Thymus (tissue), 11 donors: Measurements from ENCODE around the gene FAM193A. TPM values are rescaled to one million over a fixed set of nuclear protein-coding genes. Genes with fewer than 3 reads are reported as not detected.
A peak's percentile ranks its signal among the peaks of the same experiment; 100 is the strongest.
"Not testable (repeated sequence)": the region's sequence is repeated elsewhere in the genome, so short reads cannot be mapped to it uniquely, and the experiment has no call there.

Experiments
- DNase-seq, 9 donors: peaks; one replicate each; pipeline ENCODE4 v3.0.0-alpha.2; 2013; ENCODE audit warnings: low spot score in 9 of 9, low read depth in 6 of 9, missing footprints in 1 of 9
- H3K27ac ChIP-seq, 2 donors: one replicate each; pipeline ENCODE4 v1.5.1; 2013; ENCODE audit warnings: control low read depth in 1 of 2, low read depth in 1 of 2, low read length in 1 of 2, mild to moderate bottlenecking in 1 of 2, moderate library complexity in 1 of 2
- H3K27me3 ChIP-seq, 2 donors: one replicate each; pipeline ENCODE4 v1.5.1; 2013; ENCODE audit warnings: low read length in 1 of 2; ENCODE audit not compliant: control insufficient read depth in 2 of 2, insufficient read depth in 1 of 2
- H3K36me3 ChIP-seq, 2 donors: one replicate each; pipeline ENCODE4 v1.5.1; 2013; ENCODE audit warnings: low read length in 1 of 2, mild to moderate bottlenecking in 1 of 2, moderate library complexity in 1 of 2; ENCODE audit not compliant: control insufficient read depth in 2 of 2, insufficient read depth in 2 of 2
- H3K4me1 ChIP-seq, 2 donors: one replicate each; pipeline ENCODE4 v1.5.1; 2013; ENCODE audit warnings: low read length in 2 of 2; ENCODE audit not compliant: control insufficient read depth in 2 of 2, insufficient read depth in 2 of 2
- H3K4me3 ChIP-seq, 2 donors: one replicate each; pipeline ENCODE4 v1.5.1; 2013; ENCODE audit warnings: low read length in 2 of 2, control low read depth in 1 of 2, mild to moderate bottlenecking in 1 of 2
- H3K9me3 ChIP-seq, 2 donors: one replicate each; pipeline ENCODE4 v1.5.1; 2013; ENCODE audit warnings: low read length in 1 of 2, mild to moderate bottlenecking in 1 of 2; ENCODE audit not compliant: control insufficient read depth in 2 of 2, insufficient read depth in 1 of 2
- WGBS: extraction: QIAGEN DNeasy Blood & Tissue Kit; methylation state at CpG from one replicate; pipeline ENCODE4 v1.1.7; 2013; 5-methylcytosine and 5-hydroxymethylcytosine counted together
- polyA plus RNA-seq: library from polyadenylated mRNA; stranded (reverse); fragments of 200-250 nt; gene quantifications from one replicate; pipeline ENCODE4 v1.2.3, GENCODE V29; 2013
- total RNA-seq: library from RNA; stranded (reverse); fragments of 120-200 nt; gene quantifications from one replicate; pipeline ENCODE4 v1.2.4, GENCODE V29; 2013
- donor health status: healthy.

Gene FAM193A
- total and polyA plus RNA-seq, 2 donors: 9.0 to 13.8 TPM

GRCh38 chr4:2755821-2756690, 219.6 kb downstream of the FAM193A start, which contains the start of gene TNIP2:
Gene TNIP2 (minus strand): TSS chr4:2756336. CDS start chr4:2756289, 47 bp downstream.
- Histone ChIP-seq H3K27me3 (peaks cover 2 to 4% of the 10 kb centered on the region in 2 donors), H3K4me3 (peak within 1 kb of the TSS; percentile 60 to 98), H3K27ac (peak within 1 kb of the TSS in 1 of 2 donors; percentile 82), H3K4me1 (peaks cover 8 to 13% of the 10 kb centered on the region in 2 donors), H3K9me3 (no peaks in the 10 kb centered on the region), H3K36me3 (peaks cover 0 to 6% of the 10 kb centered on the region in 2 donors)
- under 1% methylated on average over 91 of the region's 96 CpGs for WGBS
- peak in 8 of 9 donors; percentile 16 to 71 (median 41) for DNase-seq

GRCh38 chr4:2756691-2757350, 220.4 kb downstream of the FAM193A start:
- DNase-seq: peak in 1 of 9 donors; percentile 28
- Histone ChIP-seq H3K9me3 (no peaks in the 10 kb centered on the region), H3K4me3 (peak overlapping the region; percentile 39 to 98), H3K36me3 (peaks cover 0 to 6% of the 10 kb centered on the region in 2 donors), H3K4me1 (peaks cover 8 to 13% of the 10 kb centered on the region in 2 donors), H3K27me3 (peaks cover 2 to 4% of the 10 kb centered on the region in 2 donors), H3K27ac (peak overlapping the region in 1 of 2 donors; percentile 74)
- 75% methylated on average over 25 of the region's 25 CpGs for WGBS

GRCh38 chr4:2757426-2757825, 221.0 kb downstream of the FAM193A start:
- Histone ChIP-seq H3K27ac (no peak overlapping the region), H3K9me3 (no peaks in the 10 kb centered on the region), H3K4me3 (no peak overlapping the region), H3K36me3 (peaks cover 0 to 6% of the 10 kb centered on the region in 2 donors), H3K27me3 (peaks cover 2 to 4% of the 10 kb centered on the region in 2 donors), H3K4me1 (peaks cover 8 to 13% of the 10 kb centered on the region in 2 donors)
- WGBS: 97% methylated on average over 3 of the region's 3 CpGs
- no peak for DNase-seq

- 81% methylated on average over 14 of the region's 14 CpGs for WGBS
- H3K9me3 ChIP-seq: no peaks in the 10 kb centered on the region
- no peak overlapping the region for H3K4me3 ChIP-seq
- H3K4me1 ChIP-seq: peaks cover 8 to 9% of the 10 kb centered on the region in 2 donors
- DNase-seq: no peak
- H3K27me3 ChIP-seq: peaks cover 4 to 15% of the 10 kb centered on the region in 2 donors
- no peaks in the 10 kb centered on the region for H3K36me3 ChIP-seq
- no peak overlapping the region for H3K27ac ChIP-seq
These were observed 224.8 kb downstream of the FAM193A start for GRCh38 chr4:2761035-2761923.

- no peak overlapping the region for H3K4me3 ChIP-seq
- WGBS: 79% methylated on average over 5 of the region's 5 CpGs
- peaks cover 4 to 6% of the 10 kb centered on the region in 2 donors for H3K4me1 ChIP-seq
- no peaks in the 10 kb centered on the region for H3K9me3 ChIP-seq
- no peak overlapping the region for H3K27ac ChIP-seq
- H3K36me3 ChIP-seq: no peaks in the 10 kb centered on the region
- H3K27me3 ChIP-seq: peaks cover 2 to 15% of the 10 kb centered on the region in 2 donors
- no peak for DNase-seq
These were observed 225.6 kb downstream of the FAM193A start for GRCh38 chr4:2762048-2762447.

GRCh38 chr4:2762486-2763370, 226.3 kb downstream of the FAM193A start:
- not testable (repeated sequence) for H3K27ac ChIP-seq, H3K4me3 ChIP-seq, H3K36me3 ChIP-seq, DNase-seq, H3K9me3 ChIP-seq, H3K4me1 ChIP-seq
- WGBS: 98% methylated on average over 42 of the region's 42 CpGs
- H3K27me3 ChIP-seq: peaks cover 0 to 12% of the 10 kb centered on the region in 2 donors

- H3K27ac ChIP-seq: no peak overlapping the region
These were observed 227.1 kb downstream of the FAM193A start for GRCh38 chr4:2763511-2763967.

More at GRCh38 chr4:2763511-2763967, 227.1 kb downstream of the FAM193A start:
- H3K27me3 ChIP-seq: peaks cover 0 to 12% of the 10 kb centered on the region in 2 donors
- WGBS: 63% methylated on average over 23 of the region's 23 CpGs
- peak overlapping the region in 1 of 2 donors; percentile 48 for H3K4me3 ChIP-seq
- H3K36me3 ChIP-seq: no peaks in the 10 kb centered on the region
- H3K9me3 ChIP-seq: peaks cover 0 to 2% of the 10 kb centered on the region in 2 donors
- H3K4me1 ChIP-seq: peaks cover 4 to 6% of the 10 kb centered on the region in 2 donors
- no peak for DNase-seq
